GM08714 (cell line): ENCODE measurements around the gene GATA3.

Source experiments
- H3K4me3 ChIP-seq: fragments of 200-500 bp; sonication (Bioruptor generic); 2 replicates; pipeline ENCODE4 v1.5.1; 2014; ENCODE audit warnings: mild to moderate bottlenecking, low read length, inconsistent platforms
- ZNF274 ChIP-seq: IDR thresholded peaks from 2 replicates; pipeline ENCODE4 v1.6.1; 2012; ENCODE audit warnings: mild to moderate bottlenecking, low read depth, low read length

Gene GATA3

GRCh38 chr10:8104005-8104404, 49.5 kb downstream of the GATA3 start:
- no peak for TF ChIP-seq ZNF274
- no peak overlapping the region for H3K4me3 ChIP-seq

DNA sequence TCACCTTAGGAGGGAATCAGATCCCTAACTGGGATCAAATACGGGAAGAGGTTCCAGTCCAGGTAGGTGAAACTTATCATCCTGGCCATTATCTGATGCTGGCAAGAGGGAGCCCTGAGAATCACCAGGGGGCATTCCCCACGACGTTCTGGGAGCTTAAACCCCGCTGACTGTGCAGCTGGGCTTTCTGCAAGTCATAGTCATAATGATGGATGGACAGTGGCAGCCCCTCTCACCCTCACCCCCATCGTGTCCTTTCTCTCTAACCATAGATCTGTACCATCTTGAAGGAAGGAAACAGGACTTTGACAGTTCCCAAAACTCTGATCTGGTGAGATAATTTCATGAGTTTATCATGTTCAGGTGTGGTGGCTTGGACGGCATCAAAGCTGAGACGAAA, 50.2 kb downstream of the GATA3 start:
- no peak for TF ChIP-seq ZNF274
- H3K4me3 ChIP-seq = no peak overlapping the region

DNA sequence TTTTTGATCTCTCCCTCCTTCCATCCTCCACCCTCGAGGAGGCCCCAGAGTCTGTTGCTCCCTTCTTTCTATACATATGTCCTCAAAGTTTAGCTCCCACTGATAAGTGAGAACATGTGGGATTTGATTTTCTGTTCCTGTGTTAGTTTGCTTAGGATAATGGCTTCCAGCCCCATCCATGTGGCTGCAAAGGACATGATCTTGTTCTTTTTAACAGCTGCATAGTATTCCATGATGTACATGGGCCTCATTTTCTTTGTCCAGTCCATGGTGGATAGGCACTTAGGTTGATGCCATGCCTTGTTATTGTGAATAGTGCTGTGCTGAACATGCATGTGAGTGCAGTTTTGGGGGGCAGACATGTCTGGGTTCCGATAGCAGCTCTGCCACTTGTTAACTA, 51.4 kb downstream of the GATA3 start:
- no peak overlapping the region for H3K4me3 ChIP-seq
- no peak for TF ChIP-seq ZNF274

DNA sequence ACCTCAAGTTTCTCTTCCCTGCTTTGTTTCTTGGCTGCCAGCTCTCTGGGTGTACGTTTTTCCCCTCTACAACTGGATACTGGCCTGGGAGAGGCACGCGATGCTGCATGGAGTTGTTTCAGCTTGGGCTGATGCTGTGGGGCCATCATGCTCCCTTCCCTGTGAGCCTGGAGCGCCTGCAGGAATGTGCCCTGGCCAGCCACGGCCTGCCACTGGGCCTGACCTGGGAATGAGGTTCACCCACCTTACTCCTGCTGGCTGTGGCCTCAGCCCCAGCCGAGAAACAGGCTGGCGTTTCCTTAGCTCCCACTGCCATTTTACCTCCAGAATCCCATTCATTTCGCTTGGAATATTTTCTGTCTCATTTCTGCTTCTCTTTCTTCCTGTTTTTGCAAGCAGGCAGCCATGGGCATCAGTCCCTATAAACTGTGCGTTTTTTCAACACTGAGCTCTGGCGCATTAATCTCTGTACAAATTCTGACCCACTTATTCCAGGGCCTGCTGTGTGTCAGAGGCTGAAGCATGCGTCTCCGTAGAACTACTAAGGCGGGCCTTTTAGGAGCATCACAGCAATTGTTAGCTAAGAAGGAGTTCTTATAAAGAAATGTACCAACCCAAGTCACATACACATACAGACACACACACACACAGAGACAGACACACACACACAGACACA, 57.9 kb downstream of the GATA3 start:
- no peak overlapping the region for H3K4me3 ChIP-seq
- no peak for TF ChIP-seq ZNF274

GRCh38 chr10:8112942-8113442, 58.5 kb downstream of the GATA3 start:
- H3K4me3 ChIP-seq = no peak overlapping the region
- TF ChIP-seq ZNF274 = no peak

DNA sequence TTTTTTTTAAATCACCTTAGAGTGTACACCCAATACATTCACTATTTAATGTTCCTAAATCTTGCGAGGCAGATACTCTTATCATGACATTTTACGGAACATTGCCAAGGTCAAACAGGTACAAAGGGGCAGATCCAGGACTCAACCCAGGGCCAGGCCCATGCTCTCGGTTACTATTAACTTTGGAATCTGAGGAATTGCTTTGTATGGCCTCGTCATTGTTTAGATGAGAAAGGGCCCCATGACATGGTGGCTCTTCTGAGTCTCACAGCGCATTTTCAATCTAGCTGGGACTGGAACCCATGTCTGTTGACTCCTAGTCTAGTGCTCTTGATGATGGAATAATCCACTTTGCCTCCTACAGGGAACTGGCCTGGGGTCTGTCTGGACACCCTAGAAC, 59.1 kb downstream of the GATA3 start:
- TF ChIP-seq ZNF274 = no peak
- H3K4me3 ChIP-seq = no peak overlapping the region

GRCh38 chr10:8114741-8115617, 60.5 kb downstream of the GATA3 start:
- no peak overlapping the region for H3K4me3 ChIP-seq
- no peak for TF ChIP-seq ZNF274

DNA sequence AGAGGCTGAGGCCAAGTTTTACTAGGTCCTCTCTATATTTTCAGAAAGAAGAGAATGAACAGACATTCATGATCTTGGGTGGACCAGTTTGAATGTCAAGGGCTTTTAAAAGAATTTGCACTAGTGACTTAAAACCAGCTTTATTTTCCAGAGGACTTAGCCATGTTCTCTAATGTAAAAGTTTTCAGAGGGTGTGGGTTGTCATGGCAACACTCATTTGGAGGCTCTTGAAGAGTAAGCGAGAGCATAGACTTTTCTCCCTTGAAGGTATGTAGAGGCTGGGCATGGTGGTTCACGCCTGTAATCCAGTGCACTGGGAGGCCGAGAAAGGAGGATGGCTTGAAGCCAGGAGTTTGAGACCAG, 61.1 kb downstream of the GATA3 start:
- no peak overlapping the region for H3K4me3 ChIP-seq
- TF ChIP-seq ZNF274 = no peak

GRCh38 chr10:8116474-8116873, 62.0 kb downstream of the GATA3 start:
- TF ChIP-seq ZNF274 = no peak

DNA sequence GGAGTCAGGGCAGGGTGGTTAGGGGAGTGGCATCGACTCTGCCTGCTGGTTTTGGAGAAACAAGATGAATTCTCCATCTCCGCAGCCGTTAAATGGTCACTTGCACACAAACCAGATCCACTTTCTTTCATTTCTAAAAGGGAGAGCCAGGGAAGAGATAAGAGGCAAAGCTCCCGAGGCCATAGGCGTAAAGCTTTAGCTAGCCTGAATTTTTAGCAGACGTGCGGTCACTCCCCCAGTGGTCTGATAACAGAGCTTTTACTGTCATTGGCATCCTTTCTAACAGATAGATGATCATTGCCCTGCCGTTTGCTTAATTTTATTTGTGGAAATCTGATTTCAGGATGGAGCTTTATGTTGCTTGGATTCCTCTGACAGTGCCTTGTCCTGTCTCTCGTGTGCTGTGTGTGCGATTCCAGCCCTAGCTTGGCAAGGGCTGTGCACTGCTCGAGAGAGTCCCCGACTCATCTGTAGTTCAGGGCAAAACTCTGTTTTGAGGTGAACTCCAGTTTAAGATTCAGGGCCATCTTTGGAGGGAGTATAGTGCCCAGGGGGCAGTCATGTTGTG, 62.5 kb downstream of the GATA3 start:
- H3K4me3 ChIP-seq = no peak overlapping the region
- TF ChIP-seq ZNF274 = no peak

More at GRCh38 chr10:8116474-8116873, 62.0 kb downstream of the GATA3 start:
- no peak overlapping the region for H3K4me3 ChIP-seq

DNA sequence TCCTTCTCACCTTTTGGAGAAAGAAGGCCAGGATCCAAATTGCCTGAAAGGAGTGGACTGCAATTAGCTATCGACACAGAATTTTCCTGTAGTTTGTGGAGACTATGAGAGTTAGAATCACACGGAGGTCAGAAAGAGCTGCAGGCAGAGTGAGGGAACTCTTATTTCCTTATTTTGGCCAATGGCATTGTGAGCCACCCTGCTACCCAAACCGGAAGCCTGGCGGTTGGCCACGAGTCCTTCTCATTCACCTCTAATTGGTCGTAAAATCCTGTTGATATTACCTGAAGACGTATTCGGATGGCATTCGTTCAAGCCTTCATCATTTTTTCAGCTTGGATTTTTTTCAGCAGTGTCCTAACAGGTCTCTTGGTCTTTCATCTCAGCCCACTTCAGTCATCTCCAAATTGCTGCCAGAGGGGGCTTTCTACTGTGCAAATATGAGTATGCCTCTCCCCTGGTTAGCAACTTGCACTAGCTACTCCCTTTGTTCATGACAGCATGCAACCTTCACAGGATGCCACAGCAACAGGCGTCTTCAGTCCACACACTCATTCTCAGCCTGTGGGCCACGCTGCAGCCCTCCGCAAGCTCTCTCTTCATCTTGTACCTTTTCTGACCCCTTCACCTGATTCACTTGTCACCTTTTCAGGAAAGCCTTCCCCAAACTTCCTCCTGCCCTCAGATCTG, 66.9 kb downstream of the GATA3 start:
- H3K4me3 ChIP-seq = no peak overlapping the region
- no peak for TF ChIP-seq ZNF274

DNA sequence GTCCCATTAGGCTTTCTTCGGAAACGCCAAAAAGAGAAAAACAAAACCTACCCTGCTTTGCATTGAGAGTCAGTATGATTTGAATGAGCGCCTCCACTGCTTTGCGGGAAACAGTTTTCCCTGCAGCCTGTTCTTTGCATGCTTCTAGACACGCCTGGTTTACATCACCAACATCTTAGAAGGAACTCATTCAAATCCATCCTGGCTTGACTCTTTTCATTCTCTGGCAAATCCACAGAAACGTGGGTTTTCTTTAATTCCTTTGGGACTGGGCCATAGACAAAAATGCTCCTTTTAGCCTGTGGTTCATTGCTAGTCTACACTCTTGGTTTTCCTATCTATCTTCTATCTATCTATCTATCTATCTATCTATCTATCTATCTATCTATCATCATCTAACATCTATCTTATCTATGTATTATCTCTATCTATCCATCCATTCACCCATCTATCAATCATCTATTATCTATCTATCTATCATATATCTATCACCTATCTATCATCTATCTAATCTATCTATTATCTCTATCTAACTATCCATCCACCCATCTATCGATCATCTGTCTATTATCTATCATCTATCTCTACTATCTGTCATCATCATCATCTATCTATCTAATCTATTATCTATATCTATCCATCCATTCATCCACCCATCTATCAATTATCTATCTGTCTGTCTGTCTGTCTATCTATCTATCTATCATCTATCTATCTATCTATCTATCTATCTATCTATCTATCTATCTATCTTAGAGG, 68.3 kb downstream of the GATA3 start:
- no peak for TF ChIP-seq ZNF274
- H3K4me3 ChIP-seq = no peak overlapping the region

- TF ChIP-seq ZNF274 = no peak
- no peak overlapping the region for H3K4me3 ChIP-seq
These were observed 69.9 kb downstream of the GATA3 start for GRCh38 chr10:8124436-8124835.
